Ovary (tissue), 3 donors: Measurements from ENCODE around the gene NAB2.

Experiments
- CTCF ChIP-seq, 3 donors: fragments of 450-650 bp in 2 of 3; fragments of 200-600 bp in 1 of 3; IDR thresholded peaks; one replicate each; pipeline versions ENCODE4 v1.5.1 to v1.8.0; 2016 to 2022; ENCODE audit warnings: antibody characterized with exemption in 3 of 3, mild to moderate bottlenecking in 1 of 3
- POLR2A ChIP-seq: fragments of 450-650 bp; IDR thresholded peaks from one replicate; pipeline ENCODE4 v1.6.1; 2017; ENCODE audit warnings: antibody characterized with exemption, mild to moderate bottlenecking, moderate library complexity
- donor health status: DM: no; HTN: no; CAD: no.

- TF ChIP-seq CTCF (IDR thresholded peaks at IDR 0.05) (no peak), POLR2A (no peak)
These were observed 24.8 kb upstream of the NAB2 start for GRCh38 chr12:57063991-57064685.
